Stimulated activated CD4-positive, alpha-beta T cell treated with anti-CD3 and anti-CD28 coated beads, TNF-alpha, amount 100 ng/mL, for 4 hours (primary cell): Measurements from ENCODE around the gene KRTAP16-1.
"Not testable (repeated sequence)": the region's sequence is repeated elsewhere in the genome, so short reads cannot be mapped to it uniquely, and the experiment has no call there.

Experiments used
- DNase-seq, 3 experiments: peaks; one replicate each; pipeline ENCODE4 v3.0.0-alpha.2; 2020; ENCODE audit warnings: low read depth in 3 of 3

The KRTAP16-1 gene, protein sequence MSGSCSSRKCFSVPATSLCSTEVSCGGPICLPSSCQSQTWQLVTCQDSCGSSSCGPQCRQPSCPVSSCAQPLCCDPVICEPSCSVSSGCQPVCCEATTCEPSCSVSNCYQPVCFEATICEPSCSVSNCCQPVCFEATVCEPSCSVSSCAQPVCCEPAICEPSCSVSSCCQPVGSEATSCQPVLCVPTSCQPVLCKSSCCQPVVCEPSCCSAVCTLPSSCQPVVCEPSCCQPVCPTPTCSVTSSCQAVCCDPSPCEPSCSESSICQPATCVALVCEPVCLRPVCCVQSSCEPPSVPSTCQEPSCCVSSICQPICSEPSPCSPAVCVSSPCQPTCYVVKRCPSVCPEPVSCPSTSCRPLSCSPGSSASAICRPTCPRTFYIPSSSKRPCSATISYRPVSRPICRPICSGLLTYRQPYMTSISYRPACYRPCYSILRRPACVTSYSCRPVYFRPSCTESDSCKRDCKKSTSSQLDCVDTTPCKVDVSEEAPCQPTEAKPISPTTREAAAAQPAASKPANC

DNA sequence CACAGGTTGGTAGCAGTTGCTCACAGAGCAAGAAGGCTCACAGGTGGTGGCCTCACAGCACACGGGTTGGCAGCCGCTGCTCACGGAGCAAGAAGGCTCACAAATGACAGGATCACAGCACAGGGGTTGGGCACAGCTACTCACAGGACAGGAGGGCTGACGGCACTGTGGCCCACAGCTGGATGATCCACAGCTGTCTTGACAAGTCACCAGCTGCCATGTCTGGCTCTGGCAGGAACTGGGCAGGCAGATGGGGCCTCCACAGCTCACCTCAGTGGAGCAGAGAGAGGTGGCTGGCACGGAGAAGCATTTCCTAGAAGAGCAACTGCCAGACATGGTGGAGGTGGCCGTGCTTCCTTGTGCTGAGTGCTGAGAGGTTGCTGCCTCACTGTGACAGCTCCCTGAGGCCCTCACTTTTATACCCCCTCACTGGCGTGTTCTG lies at the start of gene KRTAP16-1:
KRTAP16-1 (minus strand) TSS at position 392 of the 442 bp plus-strand sequence; CDS start at position 336, 56 bp downstream.
- DNase-seq = no peak

DNA sequence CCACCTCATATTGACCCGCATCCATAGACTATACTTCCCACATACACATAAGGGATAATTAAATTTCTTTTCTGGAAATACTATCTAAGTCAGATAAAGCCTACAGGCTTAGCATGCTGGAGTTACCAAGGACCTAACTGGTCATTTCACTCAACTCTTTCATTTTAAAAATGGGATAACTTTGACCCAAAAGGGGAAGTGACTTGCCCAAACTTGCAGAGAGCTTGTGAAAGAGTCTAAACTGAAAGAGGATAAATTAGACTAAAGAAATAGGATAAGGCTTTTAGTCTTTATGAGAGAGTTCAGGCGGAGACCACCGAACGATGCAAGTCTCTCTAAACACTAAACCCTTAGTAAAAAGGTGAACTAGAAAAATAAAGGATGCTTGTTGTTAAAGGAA lies 45.4 kb upstream of the KRTAP16-1 start:
- no peak for DNase-seq

DNA sequence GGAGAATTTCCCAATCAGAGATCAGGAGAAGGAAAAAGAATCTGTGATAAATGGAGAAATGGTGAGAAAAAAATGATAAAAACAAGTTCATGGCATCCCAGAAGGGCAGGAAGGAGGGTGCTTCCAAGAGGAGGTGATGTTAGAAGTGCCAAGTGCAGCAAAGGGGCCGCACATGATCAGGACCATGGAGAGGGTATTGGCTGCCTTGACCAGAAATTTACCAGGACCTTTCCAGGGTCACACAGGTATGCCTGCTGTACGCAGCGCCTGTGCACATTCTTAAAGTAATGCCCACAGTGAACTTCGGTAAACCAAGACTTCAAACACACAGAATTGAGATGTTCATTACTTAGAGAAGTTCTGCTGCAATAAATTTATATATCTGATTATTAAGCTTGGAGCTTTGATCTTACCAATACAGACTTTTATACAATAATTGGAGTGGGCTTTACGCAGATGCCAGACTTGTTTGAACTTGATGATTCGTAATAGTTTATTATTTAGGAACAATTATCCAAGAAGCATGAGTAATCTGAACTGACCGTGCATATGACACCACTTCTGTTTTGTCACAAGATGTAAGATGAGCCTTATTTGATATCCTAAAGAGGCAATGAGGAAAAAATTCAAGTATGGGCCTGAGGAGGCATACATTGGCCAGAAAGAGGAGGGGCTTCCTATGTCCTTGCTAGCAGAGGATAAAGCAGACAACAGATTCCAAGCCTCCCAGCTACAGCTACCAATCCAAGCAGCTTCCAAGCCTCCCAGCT lies 43.7 kb upstream of the KRTAP16-1 start:
- no peak for DNase-seq

DNA sequence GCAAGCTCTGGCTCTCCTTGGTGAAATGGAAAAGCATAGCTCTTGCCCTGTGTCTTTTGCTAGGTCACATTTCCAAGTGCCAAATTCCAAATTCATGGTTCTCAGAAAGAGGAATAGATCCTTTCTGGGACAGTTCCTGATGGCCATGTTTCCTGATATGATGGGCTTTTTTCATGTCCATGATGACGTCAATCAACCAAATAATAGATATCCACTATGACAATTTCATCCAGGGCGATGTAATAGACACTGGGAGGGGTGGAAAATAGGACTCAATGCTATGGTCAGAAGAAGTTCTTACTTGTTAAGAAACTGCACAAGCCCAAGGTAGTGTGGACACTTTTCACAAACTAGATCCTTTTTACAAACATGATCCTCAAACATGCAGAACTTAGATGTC lies 42.1 kb upstream of the KRTAP16-1 start:
- no peak for DNase-seq

DNA sequence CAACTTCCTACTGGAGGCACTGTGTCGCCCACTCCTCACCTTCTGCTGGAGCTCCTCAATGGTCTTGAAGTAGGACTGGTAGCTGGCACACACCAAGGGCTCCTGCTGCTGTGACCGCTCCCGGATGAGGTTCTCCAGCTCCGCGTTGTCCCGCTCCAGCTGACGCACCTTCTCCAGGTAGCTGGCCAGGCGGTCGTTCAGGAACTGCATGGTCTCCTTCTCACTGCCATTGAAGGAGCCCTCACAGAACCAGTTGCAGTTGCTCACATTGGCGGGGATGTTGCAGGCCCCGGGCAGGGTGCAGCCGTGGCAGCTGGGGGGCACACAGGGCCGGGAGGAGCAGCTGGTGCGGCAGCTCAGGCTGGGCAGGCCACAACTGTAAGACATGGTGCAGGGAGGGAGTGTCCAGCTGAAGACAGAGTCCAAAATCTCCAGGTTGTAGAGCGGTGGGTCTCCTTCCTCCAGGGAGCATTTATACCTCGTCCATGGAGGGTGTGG lies 41.3 kb upstream of the KRTAP16-1 start, which contains the start of gene KRT33A:
KRT33A (minus strand) TSS at position 448 of the 498 bp plus-strand sequence; CDS start at position 387, 61 bp downstream.
- not testable (repeated sequence) for DNase-seq

DNA sequence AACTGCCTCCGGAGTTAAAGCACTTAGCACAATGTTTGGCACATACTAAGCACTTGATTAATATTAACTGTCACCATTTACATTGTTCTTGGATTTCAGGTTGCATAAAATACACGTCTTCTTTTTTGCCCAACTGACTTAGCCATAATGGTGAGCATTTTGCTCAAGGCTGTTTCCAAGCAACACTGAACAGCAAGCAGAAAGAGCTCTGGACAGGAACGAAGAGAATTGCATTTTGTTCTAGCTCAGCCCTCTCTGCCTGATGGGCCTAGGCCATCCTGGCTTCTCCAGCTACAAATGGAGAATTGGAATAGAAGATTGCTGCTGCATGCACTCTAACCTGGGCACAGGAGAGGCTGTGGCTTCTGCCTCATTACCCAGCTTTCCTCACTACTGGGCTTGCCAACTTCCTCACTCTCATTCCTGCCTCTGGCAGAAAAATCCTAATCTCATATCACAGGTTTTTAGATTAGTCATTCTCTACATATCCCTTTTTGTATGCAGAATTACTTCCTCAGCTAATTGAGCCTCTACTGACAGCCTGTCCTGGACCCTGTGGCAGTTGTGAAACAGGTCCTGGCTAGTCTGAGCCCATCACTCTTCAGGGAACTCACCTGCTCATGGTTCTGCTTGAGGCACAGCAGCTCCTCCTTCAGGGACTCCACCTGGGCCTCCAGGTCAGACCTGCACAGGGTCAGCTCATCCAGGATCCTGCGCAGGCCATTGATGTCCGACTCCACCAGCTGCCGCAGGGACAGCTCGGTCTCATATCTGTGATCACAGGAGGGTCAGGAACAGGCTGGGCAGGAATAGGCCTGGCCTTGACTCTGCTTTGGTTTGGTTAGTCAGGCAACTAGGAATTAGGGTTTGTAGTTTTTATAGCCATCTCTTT lies 39.0 kb upstream of the KRTAP16-1 start:
- DNase-seq = no peak

DNA sequence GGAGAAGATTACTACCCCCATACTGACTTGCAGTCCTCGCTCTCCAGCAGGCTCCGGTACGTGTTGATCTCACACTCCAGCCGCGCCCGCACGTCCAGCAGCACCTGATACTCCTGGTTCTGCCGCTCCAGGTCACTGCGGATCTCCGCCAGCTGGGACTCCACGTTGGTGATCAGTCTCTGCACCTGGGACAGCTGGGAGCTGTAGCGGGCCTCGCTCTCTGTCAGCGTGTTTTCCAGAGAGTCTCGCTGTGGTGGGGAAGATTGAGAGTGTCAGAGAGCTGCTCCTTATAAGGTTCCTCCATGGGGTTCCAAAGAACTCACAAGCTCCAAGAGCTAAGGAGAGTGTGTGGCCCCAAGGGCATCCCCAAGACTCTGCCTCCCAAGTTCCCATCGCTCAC lies 37.3 kb upstream of the KRTAP16-1 start:
- not testable (repeated sequence) for DNase-seq

DNA sequence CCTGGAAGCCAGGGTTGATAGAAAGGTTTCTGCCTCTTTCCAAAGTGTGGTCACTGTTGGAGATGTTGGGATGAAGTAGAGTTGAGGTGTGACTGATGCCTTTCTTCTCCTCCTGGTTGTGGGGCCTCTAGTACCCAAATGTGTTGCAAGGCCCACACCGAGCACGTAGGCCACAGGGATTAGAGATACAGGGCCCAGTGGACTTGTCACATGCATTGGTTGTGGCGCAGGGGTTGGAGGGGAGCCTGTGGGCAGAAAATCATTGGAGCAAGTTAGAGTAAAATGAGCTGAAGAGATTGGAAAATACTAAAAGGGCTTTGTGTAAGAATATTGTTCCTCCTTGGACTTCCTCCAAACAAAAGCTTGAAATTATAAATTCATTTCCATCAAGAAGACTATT lies 36.9 kb upstream of the KRTAP16-1 start:
- DNase-seq = no peak

DNA sequence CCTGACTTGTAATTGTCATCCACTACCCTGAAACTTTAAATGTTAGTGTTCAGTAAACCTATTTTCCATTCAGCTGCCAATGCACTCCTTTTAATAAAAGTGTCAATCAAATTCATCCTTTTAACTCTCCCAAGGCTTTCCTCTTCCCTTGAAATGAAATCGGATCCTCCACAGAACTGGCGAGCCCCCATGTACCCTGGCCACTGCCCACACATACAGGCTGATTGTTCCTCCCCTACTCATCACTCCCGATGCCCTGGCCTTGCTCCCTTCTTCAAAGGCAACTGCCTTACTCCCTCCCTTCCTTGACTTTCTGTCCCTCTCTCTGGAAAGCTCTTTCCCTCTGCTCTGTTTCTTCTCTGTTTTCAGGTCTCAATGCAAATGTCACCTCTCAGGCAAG lies 33.9 kb upstream of the KRTAP16-1 start:
- no peak for DNase-seq

DNA sequence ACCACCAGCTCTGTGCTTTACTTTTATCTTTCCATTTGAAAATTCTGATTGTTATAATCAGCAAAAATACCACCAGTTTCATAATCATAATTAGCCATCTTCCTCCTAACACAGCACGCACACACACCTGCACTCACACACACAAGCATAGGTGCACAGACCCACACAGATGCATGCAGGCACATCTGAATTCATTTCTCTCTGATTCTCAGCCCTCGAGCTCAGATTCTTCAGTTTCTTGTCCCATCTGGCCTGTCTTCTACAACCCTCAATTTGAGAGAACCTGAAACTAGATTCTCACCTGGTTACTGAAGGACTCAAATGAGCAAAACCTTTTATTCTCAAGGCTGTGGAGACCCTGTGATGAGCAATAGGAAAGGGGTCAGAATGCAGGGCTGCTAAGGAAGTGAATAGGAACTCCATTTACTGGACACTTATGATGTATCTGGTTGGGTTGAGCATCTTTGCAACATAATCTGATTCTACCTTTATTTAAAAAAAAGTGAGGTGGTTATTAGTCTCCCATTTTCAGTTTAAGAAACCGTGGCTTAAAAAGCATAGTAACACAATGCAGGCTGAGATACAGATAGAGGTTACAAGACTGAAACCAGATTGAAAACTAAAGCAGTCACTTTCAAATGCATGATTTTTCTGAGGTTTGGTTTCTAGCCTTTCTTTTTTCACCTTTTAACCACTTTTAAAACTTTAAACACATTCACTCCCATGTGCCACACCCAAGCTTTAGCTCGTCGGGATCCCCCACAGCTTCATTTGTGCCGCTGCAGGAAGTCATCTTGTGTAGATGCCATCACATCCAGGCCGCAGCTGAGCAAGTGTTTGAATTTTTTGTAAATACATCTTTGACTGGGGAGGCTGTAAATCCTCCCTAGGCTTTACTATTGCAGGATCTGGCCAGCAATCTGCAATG lies 32.1 kb upstream of the KRTAP16-1 start:
- DNase-seq = no peak

DNA sequence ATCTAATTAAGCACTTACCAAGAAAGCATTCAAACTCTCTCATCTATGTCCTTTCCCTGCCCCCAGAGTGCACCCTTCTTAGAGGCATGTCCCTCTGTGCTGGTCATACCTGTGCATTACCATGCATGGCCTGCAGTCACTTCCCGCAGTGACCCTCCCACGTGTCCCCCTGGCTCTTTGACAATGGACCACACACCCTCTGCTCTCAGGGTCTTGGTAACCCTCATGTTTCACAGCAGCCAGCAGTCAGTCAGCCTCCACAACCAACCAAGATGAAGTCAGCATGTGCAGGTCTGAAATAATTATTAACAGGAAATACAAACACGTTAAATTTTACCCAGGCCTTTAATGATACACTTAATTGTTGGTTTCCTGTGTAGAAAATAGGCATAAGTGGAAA lies 31.4 kb upstream of the KRTAP16-1 start:
- no peak for DNase-seq

DNA sequence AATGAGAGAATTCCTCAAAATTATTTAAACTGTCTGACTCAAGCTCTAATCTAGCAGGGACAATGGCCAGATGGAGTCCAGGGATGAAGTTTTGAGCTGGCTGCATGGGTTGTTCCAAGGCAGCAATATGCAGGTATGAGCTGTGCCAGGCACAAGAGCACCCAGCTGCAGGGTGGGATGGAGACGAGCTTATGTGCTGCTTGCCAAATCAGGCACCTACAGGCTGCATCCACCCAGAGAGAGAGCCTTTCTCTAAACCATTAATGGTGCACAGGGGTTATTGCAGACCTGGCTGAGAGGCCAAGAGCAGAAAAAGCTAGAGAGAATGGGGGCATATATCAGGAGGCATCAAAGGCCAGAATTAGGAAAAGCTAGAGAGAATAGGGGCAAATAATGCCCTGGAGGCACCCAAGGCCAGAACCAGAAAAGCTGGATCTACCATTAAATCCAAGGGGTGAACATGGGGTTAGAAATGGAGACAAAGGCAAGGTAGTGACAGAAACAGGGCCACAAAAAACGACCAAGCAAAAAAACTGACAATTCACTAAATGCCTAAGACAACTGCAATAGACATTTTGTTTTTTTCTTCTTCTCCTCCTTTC lies 30.6 kb upstream of the KRTAP16-1 start:
- DNase-seq = no peak

DNA sequence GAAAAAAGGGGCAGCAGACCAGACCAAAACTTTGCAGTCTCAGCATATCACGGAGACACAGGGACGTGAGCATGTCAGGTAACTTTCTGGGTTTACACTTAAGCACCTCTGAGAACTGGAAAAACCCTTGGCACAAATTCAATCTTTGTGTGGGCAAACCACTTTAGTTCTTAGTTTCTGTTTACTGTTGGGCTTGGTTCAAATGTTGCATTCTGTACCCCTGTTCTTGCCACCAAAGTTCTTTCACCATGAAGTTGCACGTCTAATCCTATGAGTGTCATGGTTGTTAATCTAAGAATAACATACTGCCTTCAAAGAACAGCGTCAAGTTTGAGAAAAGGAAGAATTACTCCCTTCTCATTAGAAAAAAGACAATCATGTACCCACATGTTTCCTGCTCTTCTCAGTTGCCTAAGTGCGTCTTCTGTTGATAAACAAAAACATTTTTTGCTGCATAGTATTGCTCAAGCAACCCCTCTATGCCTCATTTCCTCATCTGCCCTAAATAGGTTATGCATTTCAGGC lies 29.9 kb upstream of the KRTAP16-1 start:
- peak in 1 of 3 experiments; percentile 31 for DNase-seq

DNA sequence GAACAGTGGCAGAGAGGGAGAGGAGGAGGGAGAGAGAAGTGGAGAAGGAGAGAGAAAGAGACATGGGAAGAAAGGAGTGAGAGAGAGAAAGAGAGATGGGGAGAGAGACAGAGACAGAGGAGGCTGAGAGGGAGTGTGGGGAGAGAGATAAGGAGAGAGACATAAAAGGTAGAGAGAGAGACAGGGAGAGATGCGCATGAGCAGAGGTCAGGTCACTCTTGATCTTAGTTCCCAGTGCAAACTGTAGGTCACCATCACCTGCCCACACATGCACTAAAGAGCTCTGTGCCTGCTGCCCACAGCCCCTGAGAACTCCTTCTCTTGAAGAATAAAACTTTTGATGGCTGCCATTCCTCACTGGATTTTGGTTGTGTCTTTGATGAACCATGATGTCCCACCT lies 26.6 kb upstream of the KRTAP16-1 start:
- no peak for DNase-seq

DNA sequence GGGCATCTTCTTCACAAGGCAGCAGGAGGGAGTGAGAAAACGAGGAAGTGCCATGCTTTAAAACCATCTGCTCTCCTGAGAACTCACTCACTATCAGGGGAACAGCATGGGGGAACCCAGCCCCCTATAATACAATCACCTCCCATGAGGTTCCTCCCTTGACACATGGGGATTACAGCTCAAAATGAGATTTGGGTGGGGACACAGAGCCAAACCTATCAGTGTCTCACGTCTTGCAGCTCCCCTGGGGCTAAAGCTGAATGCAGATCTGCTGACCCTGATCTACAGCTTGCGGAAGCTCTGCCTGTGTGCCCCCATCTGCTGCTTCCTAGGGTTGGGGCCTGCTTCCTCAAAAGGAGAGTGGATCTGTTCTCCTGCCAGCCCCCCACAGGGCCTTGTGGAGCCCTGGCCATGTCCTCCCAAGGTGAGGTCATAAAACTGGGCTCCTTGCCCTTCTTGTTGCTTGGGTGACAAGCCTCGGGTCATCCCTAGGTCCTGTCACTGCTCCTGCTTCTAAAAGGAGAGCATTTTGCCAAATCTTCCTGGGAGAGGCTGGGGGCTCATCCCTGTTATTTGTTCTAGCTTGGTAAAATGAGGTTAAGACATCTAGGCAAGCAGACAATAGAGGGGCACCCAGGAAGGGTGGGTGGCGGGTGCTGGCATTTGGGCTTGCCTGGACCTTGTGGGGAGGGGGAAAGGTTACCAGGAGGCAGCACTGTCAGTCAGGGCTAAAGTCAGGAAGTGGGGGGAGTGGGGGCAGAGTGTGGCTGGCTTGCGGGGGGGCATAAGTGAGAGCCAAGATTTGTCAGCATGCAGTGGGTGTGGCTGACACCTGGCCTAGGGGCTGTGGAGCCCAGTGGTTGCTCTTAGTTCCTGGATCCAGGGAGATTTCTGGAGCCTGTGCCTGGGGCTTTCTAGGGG lies 25.5 kb upstream of the KRTAP16-1 start:
- DNase-seq = no peak

DNA sequence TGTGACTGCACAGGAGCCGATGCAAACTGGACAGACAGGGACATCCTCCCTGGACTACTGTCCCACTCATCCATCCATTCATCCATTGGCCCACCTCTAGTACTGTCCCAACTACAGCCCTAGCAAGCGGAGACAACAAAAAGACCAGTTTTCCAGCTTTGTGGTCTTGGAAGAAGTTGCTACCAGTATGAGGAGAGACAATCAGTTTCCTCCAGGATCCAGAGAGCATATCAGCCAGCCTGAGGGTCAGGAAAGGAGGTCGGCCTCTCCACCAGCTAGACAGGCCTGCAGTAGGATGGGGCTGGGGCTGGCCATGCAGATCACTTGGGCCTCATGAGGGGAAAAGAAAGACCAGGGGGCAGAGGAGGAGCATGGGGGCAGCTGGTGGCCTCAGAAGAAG lies 24.7 kb upstream of the KRTAP16-1 start:
- DNase-seq = no peak

DNA sequence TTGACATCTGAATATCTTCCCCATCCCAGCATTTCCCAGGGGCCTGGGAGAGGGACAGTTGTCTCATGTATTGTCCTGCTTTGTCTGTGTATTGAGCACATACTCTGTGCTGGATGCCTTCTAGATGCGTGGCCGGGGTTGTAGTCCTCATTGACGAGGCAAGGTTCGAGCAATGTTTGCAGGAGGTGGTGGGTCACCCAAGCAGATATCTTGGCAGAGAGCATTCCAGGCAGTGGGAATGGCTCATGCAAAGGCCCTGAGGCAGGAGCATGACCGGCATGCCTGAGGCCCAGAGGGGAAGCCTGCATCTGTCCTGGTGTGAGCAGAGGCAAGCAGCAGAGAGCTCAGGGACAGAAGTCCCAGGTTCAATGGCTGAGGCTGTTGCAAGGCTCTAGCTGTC lies 24.0 kb upstream of the KRTAP16-1 start:
- no peak for DNase-seq

DNA sequence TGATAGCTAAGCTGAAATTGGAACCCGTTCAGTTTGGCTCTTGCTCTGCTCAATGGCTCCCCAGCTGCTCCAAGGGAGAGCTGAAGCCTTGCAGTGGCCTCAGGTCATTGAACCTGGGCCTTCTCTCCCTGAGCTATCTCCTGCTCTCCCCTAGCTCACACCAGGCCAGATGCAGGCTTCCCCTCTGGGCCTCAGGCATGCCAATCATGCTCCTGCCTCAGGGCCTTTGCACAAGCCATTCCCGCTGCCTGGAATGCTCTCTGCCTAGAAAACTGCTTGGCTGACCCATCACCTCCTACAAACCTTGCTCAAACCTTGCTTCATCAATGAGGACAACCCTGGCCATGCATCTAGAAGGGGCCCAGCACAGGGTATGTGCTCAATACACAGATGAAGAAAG lies 23.1 kb upstream of the KRTAP16-1 start:
- no peak for DNase-seq

DNA sequence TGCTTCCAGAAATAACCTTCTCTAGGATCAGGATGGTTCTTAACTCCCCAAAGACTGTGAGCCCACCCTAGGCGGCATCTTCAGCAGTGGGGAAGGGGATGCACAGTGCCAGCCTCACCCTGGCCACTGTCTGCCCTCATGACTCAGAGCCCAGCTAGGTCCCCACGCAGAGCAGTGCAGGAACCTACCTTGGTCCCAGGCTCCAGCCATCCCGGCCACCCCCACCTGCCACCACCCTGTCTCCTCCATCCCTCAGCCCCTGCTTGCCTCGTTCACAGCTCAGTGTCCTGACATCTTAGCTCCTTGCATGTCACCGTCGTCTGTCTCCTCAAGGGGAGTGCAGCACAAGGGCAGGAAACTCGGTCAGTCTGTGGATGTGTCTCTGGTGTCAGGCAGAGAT lies 22.5 kb upstream of the KRTAP16-1 start:
- no peak for DNase-seq
